Sigmoid colon (tissue), 4 donors: ENCODE data around the gene HES2.

Source experiments
- EP300 ChIP-seq, 4 donors: sonication (generic); formaldehyde crosslinking; IDR thresholded peaks; one replicate each; pipeline ENCODE4 v1.6.1; 2017; ENCODE audit warnings: antibody characterized with exemption in 4 of 4
- POLR2A ChIP-seq, 2 donors: fragments of 450-650 bp; IDR thresholded peaks; one replicate each; pipeline ENCODE4 v1.6.1; 2016; ENCODE audit warnings: antibody characterized with exemption in 2 of 2, mild to moderate bottlenecking in 2 of 2, moderate library complexity in 2 of 2
- TF ChIP-seq, protein P1 (sequence below), 4 experiments: fragments of 450-650 bp in 3 of 4; fragments of 200-600 bp in 1 of 4; IDR thresholded peaks; one replicate each; pipeline ENCODE4 v1.5.1; 2016 to 2019; ENCODE audit warnings: antibody characterized with exemption in 4 of 4, mild to moderate bottlenecking in 3 of 4, moderate library complexity in 2 of 4

GRCh38 chr1:6410248-6410893, 9.3 kb downstream of the HES2 start:
- TF ChIP-seq POLR2A (IDR thresholded peaks at IDR 0.05) (no peak), EP300 (IDR thresholded peaks at IDR 0.05) (no peak)
- TF ChIP-seq, protein P1, sequence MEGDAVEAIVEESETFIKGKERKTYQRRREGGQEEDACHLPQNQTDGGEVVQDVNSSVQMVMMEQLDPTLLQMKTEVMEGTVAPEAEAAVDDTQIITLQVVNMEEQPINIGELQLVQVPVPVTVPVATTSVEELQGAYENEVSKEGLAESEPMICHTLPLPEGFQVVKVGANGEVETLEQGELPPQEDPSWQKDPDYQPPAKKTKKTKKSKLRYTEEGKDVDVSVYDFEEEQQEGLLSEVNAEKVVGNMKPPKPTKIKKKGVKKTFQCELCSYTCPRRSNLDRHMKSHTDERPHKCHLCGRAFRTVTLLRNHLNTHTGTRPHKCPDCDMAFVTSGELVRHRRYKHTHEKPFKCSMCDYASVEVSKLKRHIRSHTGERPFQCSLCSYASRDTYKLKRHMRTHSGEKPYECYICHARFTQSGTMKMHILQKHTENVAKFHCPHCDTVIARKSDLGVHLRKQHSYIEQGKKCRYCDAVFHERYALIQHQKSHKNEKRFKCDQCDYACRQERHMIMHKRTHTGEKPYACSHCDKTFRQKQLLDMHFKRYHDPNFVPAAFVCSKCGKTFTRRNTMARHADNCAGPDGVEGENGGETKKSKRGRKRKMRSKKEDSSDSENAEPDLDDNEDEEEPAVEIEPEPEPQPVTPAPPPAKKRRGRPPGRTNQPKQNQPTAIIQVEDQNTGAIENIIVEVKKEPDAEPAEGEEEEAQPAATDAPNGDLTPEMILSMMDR (IDR thresholded peaks at IDR 0.05) = no peak
